Measurements from ENCODE around the gene P4HA1.
"Not testable (repeated sequence)": the region's sequence is repeated elsewhere in the genome, so short reads cannot be mapped to it uniquely, and the experiment has no call there.

The P4HA1 gene

DNA sequence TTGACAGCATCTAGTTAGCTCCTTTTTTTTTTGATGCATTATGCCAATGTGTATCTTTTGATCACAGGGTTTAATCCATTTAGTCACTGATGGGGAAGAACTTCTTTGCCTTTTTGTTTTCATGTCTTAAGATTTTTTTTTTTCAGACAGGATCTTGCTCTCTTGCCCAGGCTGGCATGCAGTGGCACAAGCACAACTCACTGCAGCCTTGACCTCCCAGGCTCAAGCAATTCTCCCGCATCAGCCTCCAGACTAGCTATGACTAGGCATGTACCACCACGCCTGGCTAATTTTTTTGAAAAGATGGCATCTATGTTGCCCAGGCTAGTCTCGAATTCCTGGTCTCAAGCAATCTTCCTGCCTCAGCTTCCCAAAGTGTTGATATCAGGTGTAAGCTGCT is 95.7 kb downstream of the P4HA1 start:
- no peak overlapping the region for H3K23ac ChIP-seq (ENCODE audit: low read length)
- H3K4me3 ChIP-seq (ENCODE audit: low read depth, low read length) = no peak overlapping the region
- no peak overlapping the region for H3K14ac ChIP-seq (ENCODE audit: low read length)
- no peak overlapping the region for H2AFZ ChIP-seq (ENCODE audit: insufficient read depth, low read length, poor library complexity)
- H3K18ac ChIP-seq (ENCODE audit: low read length) = no peak overlapping the region
- H2AK5ac ChIP-seq (ENCODE audit: low read length) = no peak overlapping the region
- no CpG with 5 or more reads among the region's 3 CpGs for WGBS (ENCODE audit: extremely low coverage, insufficient coverage, insufficient read length)
- H2BK5ac ChIP-seq (ENCODE audit: low read depth, low read length, poor library complexity) = no peak overlapping the region
- H3K27ac ChIP-seq (ENCODE audit: low read depth, low read length) = no peak overlapping the region
- H3K4ac ChIP-seq (ENCODE audit: low read depth, low read length) = no peak overlapping the region
- no peaks in the 10 kb centered on the region for H3K4me1 ChIP-seq (ENCODE audit: control insufficient read depth in 1 of 2, insufficient read depth in 2 of 2, low read length in 2 of 2)
- no peak overlapping the region for H2BK12ac ChIP-seq (ENCODE audit: low read length)
- H4K91ac ChIP-seq (ENCODE audit: low read depth, low read length) = no peak overlapping the region
- no peak overlapping the region for H3K9ac ChIP-seq (ENCODE audit: low read length)
- H4K12ac ChIP-seq (ENCODE audit: low read depth, low read length) = no peak overlapping the region
- H2BK120ac ChIP-seq (ENCODE audit: insufficient read depth, low read length, poor library complexity) = no peak overlapping the region
- H3K27me3 ChIP-seq (ENCODE audit: insufficient read depth, low read length) = no peaks in the 10 kb centered on the region
- H3K79me1 ChIP-seq (ENCODE audit: low read length) = no peaks in the 10 kb centered on the region
- DNase-seq = no peak
- H3K36me3 ChIP-seq (ENCODE audit: control insufficient read depth in 1 of 2, insufficient read depth in 2 of 2, low read length in 2 of 2) = peaks cover 2 to 4% of the 10 kb centered on the region in 2 experiments
- no peaks in the 10 kb centered on the region for H3K79me2 ChIP-seq (ENCODE audit: control insufficient read depth, insufficient read depth, low read length, poor library complexity)
- no peaks in the 10 kb centered on the region for H3K9me3 ChIP-seq (ENCODE audit: insufficient read depth, low read depth, low read length)
- H4K8ac ChIP-seq (ENCODE audit: low read depth, low read length) = no peak overlapping the region
- H3K4me2 ChIP-seq (ENCODE audit: low read length) = no peak overlapping the region

DNA sequence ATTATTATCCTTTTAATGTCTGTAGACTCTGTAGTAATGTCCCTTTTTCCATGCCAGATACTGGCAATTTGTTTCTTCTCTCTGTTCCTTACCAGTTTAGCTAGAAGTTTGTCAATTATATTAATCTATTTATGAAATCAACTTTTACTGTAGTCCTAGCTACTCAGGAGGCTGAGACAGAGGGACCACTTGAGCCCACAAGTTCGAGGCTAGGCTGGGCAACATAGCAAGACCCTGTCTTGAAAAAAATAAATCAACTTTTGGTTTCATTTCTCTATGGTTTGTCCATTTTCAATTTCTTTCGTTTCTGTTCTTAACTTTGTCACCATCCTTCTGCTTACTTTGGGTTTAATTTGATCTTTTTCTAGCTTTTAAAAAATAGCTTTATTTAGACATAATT is 99.6 kb downstream of the P4HA1 start:
- no peak overlapping the region for H2BK5ac ChIP-seq (ENCODE audit: low read depth, low read length, poor library complexity)
- H2BK12ac ChIP-seq (ENCODE audit: low read length) = no peak overlapping the region
- WGBS (ENCODE audit: extremely low coverage, insufficient coverage, insufficient read length) = no CpG with 5 or more reads among the region's 2 CpGs
- no peaks in the 10 kb centered on the region for H3K4me1 ChIP-seq (ENCODE audit: control insufficient read depth in 1 of 2, insufficient read depth in 2 of 2, low read length in 2 of 2)
- H3K27ac ChIP-seq (ENCODE audit: low read depth, low read length) = no peak overlapping the region
- no peaks in the 10 kb centered on the region for H3K9me3 ChIP-seq (ENCODE audit: insufficient read depth, low read depth, low read length)
- no peak overlapping the region for H4K91ac ChIP-seq (ENCODE audit: low read depth, low read length)
- H3K36me3 ChIP-seq (ENCODE audit: control insufficient read depth in 1 of 2, insufficient read depth in 2 of 2, low read length in 2 of 2) = no peaks in the 10 kb centered on the region
- no peak overlapping the region for H2AFZ ChIP-seq (ENCODE audit: insufficient read depth, low read length, poor library complexity)
- no peak for DNase-seq
- H3K23ac ChIP-seq (ENCODE audit: low read length) = no peak overlapping the region
- H2BK120ac ChIP-seq (ENCODE audit: insufficient read depth, low read length, poor library complexity) = no peak overlapping the region
- H3K79me2 ChIP-seq (ENCODE audit: control insufficient read depth, insufficient read depth, low read length, poor library complexity) = no peaks in the 10 kb centered on the region
- no peaks in the 10 kb centered on the region for H3K27me3 ChIP-seq (ENCODE audit: insufficient read depth, low read length)
- H3K14ac ChIP-seq (ENCODE audit: low read length) = no peak overlapping the region
- no peaks in the 10 kb centered on the region for H3K79me1 ChIP-seq (ENCODE audit: low read length)
- no peak overlapping the region for H4K12ac ChIP-seq (ENCODE audit: low read depth, low read length)
- no peak overlapping the region for H3K18ac ChIP-seq (ENCODE audit: low read length)
- no peak overlapping the region for H3K4me2 ChIP-seq (ENCODE audit: low read length)
- H3K9ac ChIP-seq (ENCODE audit: low read length) = no peak overlapping the region
- no peak overlapping the region for H4K8ac ChIP-seq (ENCODE audit: low read depth, low read length)
- no peak overlapping the region for H2AK5ac ChIP-seq (ENCODE audit: low read length)
- no peak overlapping the region for H3K4ac ChIP-seq (ENCODE audit: low read depth, low read length)
- no peak overlapping the region for H3K4me3 ChIP-seq (ENCODE audit: low read depth, low read length)

DNA sequence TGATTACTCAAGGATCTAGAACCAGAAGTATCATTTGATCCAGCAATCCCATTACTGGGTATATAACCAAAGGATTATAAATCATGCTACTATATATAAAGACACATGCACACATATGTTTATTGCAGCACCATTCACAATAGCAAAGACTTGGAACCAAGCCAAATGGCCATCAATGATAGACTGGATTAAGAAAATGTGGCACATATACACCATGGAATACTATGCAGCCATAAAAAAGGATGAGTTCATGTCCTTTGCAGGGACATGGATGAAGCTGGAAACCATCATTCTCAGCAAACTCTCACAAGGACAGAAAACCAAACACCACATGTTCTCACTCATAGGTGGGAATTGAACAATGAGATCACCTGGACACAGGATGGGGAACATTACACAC is 101.2 kb downstream of the P4HA1 start:
- not testable (repeated sequence) for H3K4me2 ChIP-seq (ENCODE audit: low read length); H2BK12ac ChIP-seq (ENCODE audit: low read length); H4K91ac ChIP-seq (ENCODE audit: low read depth, low read length); DNase-seq; H4K8ac ChIP-seq (ENCODE audit: low read depth, low read length); H3K14ac ChIP-seq (ENCODE audit: low read length); H3K23ac ChIP-seq (ENCODE audit: low read length); H3K27me3 ChIP-seq (ENCODE audit: insufficient read depth, low read length); H2BK120ac ChIP-seq (ENCODE audit: insufficient read depth, low read length, poor library complexity); H2AFZ ChIP-seq (ENCODE audit: insufficient read depth, low read length, poor library complexity); H3K4ac ChIP-seq (ENCODE audit: low read depth, low read length); H2AK5ac ChIP-seq (ENCODE audit: low read length); H3K4me1 ChIP-seq (ENCODE audit: control insufficient read depth in 1 of 2, insufficient read depth in 2 of 2, low read length in 2 of 2); H3K79me2 ChIP-seq (ENCODE audit: control insufficient read depth, insufficient read depth, low read length, poor library complexity); H3K79me1 ChIP-seq (ENCODE audit: low read length); H3K9me3 ChIP-seq (ENCODE audit: insufficient read depth, low read depth, low read length); H3K18ac ChIP-seq (ENCODE audit: low read length); H2BK5ac ChIP-seq (ENCODE audit: low read depth, low read length, poor library complexity); H3K27ac ChIP-seq (ENCODE audit: low read depth, low read length); H3K4me3 ChIP-seq (ENCODE audit: low read depth, low read length); H3K36me3 ChIP-seq (ENCODE audit: control insufficient read depth in 1 of 2, insufficient read depth in 2 of 2, low read length in 2 of 2); H4K12ac ChIP-seq (ENCODE audit: low read depth, low read length); H3K9ac ChIP-seq (ENCODE audit: low read length)

DNA sequence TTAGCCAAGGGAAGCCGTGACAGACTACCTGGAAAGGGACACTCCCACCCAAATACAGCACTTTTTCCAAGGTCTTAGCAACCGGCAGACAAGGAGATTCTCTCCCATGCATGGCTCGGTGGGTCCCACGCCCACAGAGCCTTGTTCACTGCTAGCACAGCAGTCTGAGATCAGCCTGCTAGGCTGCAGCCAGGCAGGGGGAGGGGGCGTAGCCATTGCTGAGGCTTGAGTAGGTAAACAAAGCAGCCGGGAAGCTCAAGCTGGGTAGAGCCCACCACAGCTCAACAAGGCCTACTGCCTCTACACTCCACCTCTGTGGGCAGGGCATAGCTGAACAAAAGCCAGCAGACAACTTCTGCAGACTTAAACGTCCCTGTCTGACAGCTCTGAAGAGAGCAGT is 106.9 kb downstream of the P4HA1 start:
- no CpG with 5 or more reads among the region's 7 CpGs for WGBS (ENCODE audit: extremely low coverage, insufficient coverage, insufficient read length)
- not testable (repeated sequence) for H3K9me3 ChIP-seq (ENCODE audit: insufficient read depth, low read depth, low read length); H4K8ac ChIP-seq (ENCODE audit: low read depth, low read length); H3K18ac ChIP-seq (ENCODE audit: low read length); H3K14ac ChIP-seq (ENCODE audit: low read length); H3K79me2 ChIP-seq (ENCODE audit: control insufficient read depth, insufficient read depth, low read length, poor library complexity); H2AFZ ChIP-seq (ENCODE audit: insufficient read depth, low read length, poor library complexity); H4K12ac ChIP-seq (ENCODE audit: low read depth, low read length); H3K36me3 ChIP-seq (ENCODE audit: control insufficient read depth in 1 of 2, insufficient read depth in 2 of 2, low read length in 2 of 2); H3K4me3 ChIP-seq (ENCODE audit: low read depth, low read length); H3K79me1 ChIP-seq (ENCODE audit: low read length); H3K4me1 ChIP-seq (ENCODE audit: control insufficient read depth in 1 of 2, insufficient read depth in 2 of 2, low read length in 2 of 2); H3K9ac ChIP-seq (ENCODE audit: low read length); DNase-seq; H3K27me3 ChIP-seq (ENCODE audit: insufficient read depth, low read length); H3K23ac ChIP-seq (ENCODE audit: low read length); H2BK5ac ChIP-seq (ENCODE audit: low read depth, low read length, poor library complexity); H3K27ac ChIP-seq (ENCODE audit: low read depth, low read length); H2AK5ac ChIP-seq (ENCODE audit: low read length); H3K4me2 ChIP-seq (ENCODE audit: low read length); H2BK12ac ChIP-seq (ENCODE audit: low read length); H3K4ac ChIP-seq (ENCODE audit: low read depth, low read length); H4K91ac ChIP-seq (ENCODE audit: low read depth, low read length); H2BK120ac ChIP-seq (ENCODE audit: insufficient read depth, low read length, poor library complexity)

DNA sequence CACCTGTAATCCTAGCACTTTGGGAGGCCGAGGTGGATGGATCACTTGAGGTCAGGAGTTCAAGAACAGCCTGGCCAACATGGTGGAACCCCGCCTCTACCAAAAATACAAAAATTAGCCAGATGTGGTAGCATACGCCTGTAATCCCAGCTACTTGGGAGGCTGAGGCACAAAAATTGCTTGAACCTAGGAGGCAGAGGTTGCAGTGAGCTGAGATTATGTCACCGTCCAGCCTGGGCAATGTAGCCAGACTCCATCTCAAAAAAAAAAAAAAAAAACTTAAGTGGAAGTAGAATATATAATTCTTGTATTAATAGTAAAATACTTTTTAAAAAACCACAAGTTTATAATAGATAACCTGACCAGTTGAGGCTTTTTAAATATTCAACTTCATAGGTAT is 112.0 kb downstream of the P4HA1 start:
- H3K14ac ChIP-seq (ENCODE audit: low read length); H3K27ac ChIP-seq (ENCODE audit: low read depth, low read length); H3K4me2 ChIP-seq (ENCODE audit: low read length); H2AK5ac ChIP-seq (ENCODE audit: low read length); H3K79me2 ChIP-seq (ENCODE audit: control insufficient read depth, insufficient read depth, low read length, poor library complexity); H2BK120ac ChIP-seq (ENCODE audit: insufficient read depth, low read length, poor library complexity); H3K9ac ChIP-seq (ENCODE audit: low read length); H3K4me3 ChIP-seq (ENCODE audit: low read depth, low read length); H4K8ac ChIP-seq (ENCODE audit: low read depth, low read length); H3K18ac ChIP-seq (ENCODE audit: low read length); H2BK5ac ChIP-seq (ENCODE audit: low read depth, low read length, poor library complexity); H3K27me3 ChIP-seq (ENCODE audit: insufficient read depth, low read length); H3K4ac ChIP-seq (ENCODE audit: low read depth, low read length); H3K23ac ChIP-seq (ENCODE audit: low read length); H3K36me3 ChIP-seq (ENCODE audit: control insufficient read depth in 1 of 2, insufficient read depth in 2 of 2, low read length in 2 of 2); H3K4me1 ChIP-seq (ENCODE audit: control insufficient read depth in 1 of 2, insufficient read depth in 2 of 2, low read length in 2 of 2); H3K79me1 ChIP-seq (ENCODE audit: low read length); DNase-seq; H3K9me3 ChIP-seq (ENCODE audit: insufficient read depth, low read depth, low read length); H4K12ac ChIP-seq (ENCODE audit: low read depth, low read length); H4K91ac ChIP-seq (ENCODE audit: low read depth, low read length); H2BK12ac ChIP-seq (ENCODE audit: low read length); H2AFZ ChIP-seq (ENCODE audit: insufficient read depth, low read length, poor library complexity): not testable (repeated sequence)
- no CpG with 5 or more reads among the region's 4 CpGs for whole genome bisulfite sequencing (ENCODE audit: extremely low coverage, insufficient coverage, insufficient read length)

Data from trophoblast cell (in vitro differentiated cells and primary cell).